Activated naive CD4-positive, alpha-beta T cell treated with Interleukin-2 at 50 U/mL for 16 hours (primary cell): ENCODE results near the gene SPTBN5.

Experiments
- DNase-seq: peaks from one replicate; pipeline ENCODE4 v3.0.0-alpha.2; 2020

SPTBN5 gene

DNA sequence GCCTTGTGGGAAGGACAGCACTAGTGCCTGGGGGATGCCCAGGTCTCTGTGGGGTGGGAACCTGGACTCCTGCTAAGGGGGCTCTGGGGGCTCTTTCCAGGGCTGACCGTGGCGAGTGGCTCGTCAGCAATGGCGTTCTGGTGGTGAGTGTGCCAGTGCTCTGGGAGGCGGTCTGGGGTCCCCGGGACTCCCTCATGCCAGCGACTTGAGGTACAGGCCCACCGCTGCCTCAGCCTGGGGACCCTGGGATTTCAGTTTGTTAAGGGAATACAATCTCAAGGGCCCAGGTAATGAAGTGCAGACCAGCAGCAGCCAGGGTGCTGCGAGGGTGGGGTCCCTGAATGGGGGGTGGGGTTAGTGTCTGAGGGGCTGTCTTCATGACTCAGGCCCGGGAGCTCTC is 52.7 kb downstream of the SPTBN5 start:
- DNase-seq = no peak

DNA sequence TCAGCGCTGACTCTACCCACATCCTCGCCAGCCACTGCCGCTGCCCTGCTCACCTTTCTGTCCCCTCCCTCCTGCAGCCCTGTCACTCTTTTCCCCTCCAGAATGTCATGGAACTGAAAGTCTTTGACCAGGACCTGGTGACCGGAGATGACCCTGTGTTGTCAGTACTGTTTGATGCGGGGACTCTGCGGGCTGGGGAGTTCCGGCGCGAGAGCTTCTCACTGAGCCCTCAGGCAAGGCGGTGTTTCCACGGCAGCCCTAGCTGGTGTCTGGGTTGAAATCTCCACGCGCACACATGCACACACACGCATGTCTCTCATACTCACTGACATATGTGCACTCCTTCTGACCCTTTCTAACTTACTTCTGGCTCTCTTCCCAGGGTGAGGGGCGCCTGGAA is 53.2 kb downstream of the SPTBN5 start:
- DNase-seq = no peak

DNA sequence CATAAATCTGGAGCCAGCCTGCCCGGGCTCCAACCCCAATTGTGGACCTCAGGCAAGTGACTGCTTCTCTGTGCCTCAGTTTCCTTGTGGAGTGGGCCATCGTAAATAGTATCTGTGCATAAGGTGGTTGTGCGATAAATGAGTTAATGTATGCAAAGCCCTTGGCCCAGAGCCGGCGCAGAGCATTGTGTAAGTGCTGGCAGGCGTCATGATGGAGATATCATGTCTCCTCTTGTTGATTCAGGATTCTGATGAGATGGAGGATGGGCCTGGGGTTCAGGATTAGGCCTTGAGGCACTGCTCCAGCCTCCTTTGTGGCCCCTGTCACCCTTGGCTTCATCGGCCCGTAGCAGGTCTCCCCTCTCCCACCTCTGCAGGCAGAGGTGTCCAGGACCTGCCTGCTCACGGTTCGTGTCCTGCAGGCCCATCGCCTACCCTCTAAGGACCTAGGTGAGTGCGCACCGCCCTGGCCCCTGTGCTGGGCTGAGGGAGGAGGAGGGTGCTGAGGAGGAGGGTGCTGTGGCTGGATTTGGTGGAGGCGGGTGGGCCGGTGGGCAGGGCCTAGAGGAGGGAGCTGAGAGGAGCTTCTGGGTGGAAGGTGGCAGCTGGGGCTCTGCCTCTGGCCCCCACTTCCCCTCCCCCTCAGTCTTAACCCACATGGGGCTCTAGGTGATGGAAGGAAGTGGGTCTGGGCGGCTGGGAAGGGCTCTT is 53.9 kb downstream of the SPTBN5 start:
- no peak for DNase-seq

DNA sequence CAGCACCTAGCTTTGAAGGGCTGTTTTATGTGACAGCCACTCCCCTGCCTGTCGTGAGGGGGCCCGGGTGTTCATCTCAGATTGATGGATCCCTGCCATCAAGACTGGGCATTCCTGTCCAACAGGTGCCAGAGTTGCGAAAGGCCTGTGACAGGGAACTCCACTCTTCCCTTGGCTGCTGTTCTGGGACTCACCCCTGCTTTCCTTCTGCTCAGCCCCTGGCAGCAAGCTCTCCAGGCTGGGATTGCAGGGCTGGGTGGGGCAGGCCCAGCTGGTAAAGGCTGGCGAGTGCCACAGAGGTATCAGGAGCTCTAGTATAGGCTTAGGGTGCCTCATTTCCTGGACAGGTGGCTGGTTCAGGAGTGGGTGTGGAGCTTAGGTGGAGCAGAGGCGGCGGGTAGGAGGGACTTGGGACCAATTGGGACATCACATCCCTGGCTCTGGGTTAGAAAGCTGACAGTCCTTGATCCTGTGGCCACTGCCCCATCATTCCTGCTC is 55.4 kb downstream of the SPTBN5 start, which contains the start of gene PLA2G4B:
TSS of gene PLA2G4B (plus strand) at position 448 of the 498 bp plus-strand sequence. CDS start 67 bp downstream, outside the sequence.
- DNase-seq = no peak

DNA sequence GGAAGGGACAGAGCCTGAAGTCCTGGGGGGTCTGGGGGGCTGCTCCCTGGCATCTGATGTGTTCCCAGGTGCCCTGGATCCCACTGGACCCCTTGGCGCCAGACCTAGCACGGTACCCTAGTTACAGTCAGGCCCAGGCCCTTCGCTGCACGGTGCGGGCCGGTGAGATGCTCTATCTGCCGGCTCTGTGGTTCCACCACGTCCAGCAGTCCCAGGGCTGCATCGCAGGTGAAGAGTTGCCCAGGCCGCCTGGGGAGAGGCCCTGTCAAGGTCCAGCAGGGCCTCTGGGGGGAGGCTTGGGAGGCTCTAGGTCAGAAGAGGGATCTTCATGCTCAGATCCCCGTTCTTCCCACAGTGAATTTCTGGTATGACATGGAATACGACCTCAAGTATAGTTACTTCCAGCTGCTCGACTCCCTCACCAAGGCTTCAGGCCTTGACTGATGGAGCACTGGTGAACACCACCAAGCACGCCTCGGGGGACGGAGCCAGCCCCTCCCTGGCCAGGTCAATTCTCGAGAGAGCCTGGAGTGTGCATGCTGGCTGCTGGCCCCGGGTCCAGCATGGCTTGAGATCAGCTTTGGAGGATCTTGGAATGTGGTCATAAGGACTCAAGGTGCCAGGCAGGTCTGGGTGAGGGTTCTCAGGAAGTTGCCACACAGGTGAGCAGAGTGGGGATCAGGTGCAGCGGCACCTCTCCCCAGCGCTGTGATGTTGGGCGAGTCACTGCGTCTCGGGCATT is 57.0 kb downstream of the SPTBN5 start:
- DNase-seq = no peak

DNA sequence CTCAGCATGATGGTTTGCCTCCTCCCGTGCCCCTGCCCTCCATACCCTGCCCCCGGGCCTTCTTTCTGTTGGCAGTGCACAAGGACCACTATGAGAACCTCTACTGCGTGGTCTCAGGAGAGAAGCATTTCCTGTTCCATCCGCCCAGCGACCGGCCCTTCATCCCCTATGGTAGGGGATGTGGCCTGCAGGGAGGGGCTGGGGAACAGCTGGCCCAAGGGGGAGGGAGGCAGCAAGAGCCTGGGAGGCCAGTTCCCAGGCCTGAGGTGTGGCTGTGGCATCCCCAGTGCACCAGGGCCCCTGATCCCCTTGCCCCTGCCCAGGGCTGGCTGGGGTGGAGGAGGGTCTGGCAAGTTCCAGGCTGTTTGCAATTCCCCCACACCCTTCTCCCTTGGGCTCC is 57.8 kb downstream of the SPTBN5 start:
- no peak for DNase-seq

DNA sequence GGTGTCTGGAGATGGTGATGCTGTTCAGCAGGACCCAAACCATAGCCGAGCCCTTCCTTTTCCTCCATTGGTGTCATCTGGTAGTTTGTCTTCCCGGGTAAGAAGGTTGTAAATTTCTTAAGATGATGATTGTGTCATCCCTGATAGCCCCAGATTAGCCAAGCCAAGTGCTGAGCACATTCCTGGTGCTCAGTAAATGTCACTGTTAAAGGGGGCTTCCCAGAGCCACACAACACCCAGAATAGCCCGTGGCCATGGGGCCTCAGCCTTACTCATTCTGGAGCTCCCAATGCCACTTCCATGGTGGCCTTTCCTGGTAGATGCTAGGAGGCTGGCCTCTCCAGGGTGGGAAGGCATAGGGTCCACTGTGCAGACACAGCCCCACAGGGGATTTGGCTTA is 59.8 kb downstream of the SPTBN5 start:
- DNase-seq = no peak

DNA sequence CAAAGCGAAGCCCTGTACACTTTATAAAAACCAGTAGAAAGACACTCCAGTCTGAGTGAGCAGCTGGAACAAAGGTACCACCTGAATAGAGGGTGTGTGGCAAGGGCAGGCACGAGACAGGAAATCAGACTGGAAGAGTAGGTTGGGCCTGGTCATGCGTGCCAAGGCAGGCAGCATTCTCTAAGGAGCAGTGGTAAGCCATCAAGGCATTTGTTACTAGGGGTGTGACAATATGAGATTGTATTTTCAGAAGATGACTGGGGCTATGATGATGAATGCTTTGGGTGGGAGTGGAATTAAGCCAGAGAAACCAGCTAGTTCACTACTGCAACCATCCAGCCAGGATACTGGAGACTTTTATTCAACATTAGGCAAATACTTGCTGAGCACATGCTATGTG is 61.0 kb downstream of the SPTBN5 start:
- DNase-seq = peak; percentile 24

DNA sequence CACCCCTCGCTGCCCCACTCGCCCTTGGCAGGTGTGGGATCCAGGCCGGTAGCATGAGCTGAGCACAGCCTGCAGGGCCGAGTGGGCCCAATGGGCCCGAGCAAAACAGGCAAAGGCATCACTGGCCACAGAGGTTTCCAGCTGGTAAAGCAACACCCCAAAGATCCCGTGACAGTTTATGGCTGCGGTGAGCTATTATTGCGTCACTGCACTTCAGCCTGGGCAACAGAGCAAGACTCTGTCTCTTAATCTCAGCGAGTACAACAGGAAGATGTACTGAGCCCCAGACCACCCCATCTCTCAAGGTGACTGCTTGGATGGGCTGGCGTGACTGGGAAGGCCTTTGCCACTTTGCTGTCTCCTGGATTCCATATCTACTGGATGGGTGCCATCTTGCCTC is 61.6 kb downstream of the SPTBN5 start:
- no peak for DNase-seq

DNA sequence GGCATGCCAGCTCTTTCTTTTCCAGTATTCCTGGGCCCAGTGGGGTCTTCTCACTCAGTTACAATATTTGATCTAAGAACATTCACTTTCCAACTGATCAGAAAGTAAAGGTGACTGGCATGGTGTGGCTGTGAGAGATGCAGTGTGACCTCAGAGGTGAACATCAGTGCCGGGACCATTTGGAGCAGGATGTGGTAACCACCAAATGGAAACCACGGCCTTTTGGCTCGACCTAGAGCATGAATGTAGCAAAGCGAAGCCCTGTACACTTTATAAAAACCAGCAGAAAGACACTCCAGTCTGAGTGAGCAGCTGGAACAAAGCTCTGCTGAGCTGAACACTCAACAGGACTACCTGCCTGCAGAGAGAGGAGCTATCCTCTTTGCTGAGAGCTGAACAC is 62.6 kb downstream of the SPTBN5 start:
- DNase-seq = peak; percentile 49

DNA sequence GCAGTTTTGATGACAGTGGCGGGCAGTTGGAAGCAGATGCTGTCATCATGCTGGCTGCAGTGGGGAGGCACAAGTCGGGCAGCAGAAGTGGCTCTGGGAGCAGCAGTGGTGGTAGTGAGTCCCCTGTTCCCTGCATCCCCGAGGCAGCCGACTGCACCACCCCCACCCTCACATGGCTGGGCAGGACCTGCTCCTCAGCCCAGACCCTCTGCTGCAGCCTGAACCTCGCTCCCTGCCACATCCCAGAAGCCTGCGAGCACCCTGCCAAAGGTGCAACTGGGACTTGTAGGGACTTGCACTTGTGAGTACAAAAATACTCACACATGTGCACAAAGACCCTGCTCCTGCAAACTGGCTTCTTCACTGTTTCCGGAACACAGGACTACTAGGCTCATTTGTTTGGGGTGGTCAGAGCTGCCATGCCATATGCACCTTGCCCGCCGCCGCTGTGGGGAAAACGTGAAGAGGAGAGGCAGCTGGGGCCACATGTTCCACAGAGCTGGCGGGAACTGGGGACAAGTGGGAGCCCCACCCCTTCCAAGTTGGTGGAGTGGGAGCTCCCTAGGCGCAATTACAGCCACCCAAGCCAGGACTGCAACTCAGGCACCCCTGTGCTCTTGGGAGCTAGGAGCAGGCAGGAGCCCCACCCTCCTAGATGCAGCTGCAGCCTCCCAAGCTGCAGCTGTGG is 63.8 kb downstream of the SPTBN5 start:
- no peak for DNase-seq

DNA sequence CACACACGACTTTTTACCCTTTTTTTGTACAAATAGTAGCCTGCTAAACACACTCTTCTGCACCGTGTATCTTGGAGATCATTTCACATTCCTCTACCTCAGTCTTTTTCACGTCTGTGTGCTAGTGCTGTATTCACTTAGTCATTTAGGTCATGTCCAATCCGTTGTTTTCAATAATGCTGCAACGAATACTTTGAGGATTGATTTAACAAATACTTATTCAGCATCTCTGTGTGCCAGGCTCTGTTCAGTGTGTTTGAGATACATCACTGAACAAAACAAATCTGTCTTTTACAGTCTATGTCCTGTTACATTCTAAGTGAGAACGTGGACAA is 65.1 kb downstream of the SPTBN5 start:
- DNase-seq = no peak

DNA sequence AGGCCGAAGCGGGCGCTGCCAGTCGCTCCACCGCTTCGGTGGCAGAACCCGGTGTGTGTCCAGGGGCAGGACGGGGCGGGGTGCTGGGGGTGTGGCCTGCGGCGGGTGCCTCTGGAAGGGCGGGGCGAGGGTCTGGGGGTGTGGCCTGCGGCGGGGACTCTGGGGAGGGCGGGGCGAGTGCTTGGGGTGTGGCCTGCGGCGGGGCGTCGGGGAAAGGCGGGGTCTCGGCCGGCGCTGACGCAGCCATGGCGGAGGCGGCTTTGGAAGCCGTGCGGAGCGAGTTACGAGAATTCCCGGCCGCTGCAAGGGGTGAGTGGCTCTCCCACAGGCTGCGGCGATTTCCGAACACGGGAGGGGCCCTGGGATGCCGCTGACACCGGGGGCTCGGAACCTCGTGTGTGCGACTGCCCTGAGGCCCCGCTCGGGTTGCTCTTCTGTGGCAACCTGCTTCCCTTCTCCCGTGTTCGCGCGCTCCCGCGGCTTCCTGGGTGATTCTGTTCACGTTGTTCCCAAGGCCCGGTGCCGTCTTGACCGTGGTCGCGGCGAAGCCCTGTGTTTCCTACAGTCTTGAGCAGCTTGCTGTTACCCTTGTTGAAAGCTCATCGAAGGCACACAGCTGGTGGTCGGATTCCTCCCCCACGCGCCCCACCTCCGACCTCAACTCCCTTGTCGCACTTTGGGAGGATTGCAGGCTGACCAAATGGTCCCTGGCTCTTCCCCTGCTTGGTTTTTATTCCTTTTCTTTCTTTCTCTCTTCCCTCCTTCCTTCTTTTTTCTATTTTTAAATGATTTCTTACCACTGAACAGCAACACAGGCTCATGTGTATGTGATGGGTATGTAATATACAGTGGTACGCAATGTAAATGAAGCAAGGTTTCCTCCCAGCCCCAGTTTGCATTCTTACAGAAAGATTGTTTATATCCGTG is 65.7 kb downstream of the SPTBN5 start, which contains the start of gene JMJD7:
TSS of gene JMJD7 (plus strand) at position 213 of the 927 bp plus-strand sequence. CDS start at position 246, 33 bp downstream.
- peak; percentile 95 for DNase-seq

DNA sequence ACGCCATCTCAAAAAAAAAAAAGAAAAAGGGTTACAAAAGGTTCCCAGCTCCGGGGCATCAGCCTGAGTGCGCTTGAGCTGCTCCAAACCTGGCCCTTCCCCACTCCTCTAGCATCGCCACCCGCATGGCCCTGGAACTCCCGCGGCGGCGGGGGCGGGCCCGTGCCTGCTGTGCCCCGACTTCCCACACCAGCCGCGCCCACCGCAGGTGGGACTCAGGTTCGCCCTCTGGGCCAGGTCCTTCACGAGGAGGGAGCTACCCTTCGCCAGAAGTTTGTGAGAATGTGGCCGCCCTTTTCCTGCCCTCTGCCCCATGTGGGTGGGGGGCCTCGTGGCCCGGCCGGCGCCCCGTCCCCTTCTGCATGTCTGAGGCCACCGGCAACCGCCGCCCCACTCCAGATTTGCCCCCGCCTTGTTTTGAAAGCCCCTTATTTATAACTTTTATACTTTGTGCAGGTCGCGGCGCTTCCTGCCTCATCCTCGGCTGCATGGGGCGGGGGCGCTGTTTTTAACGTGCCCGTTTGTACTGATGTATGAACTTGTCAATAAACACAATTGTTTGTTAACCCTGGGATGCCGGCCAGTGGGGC is 66.5 kb downstream of the SPTBN5 start:
- DNase-seq = peak; percentile 32

DNA sequence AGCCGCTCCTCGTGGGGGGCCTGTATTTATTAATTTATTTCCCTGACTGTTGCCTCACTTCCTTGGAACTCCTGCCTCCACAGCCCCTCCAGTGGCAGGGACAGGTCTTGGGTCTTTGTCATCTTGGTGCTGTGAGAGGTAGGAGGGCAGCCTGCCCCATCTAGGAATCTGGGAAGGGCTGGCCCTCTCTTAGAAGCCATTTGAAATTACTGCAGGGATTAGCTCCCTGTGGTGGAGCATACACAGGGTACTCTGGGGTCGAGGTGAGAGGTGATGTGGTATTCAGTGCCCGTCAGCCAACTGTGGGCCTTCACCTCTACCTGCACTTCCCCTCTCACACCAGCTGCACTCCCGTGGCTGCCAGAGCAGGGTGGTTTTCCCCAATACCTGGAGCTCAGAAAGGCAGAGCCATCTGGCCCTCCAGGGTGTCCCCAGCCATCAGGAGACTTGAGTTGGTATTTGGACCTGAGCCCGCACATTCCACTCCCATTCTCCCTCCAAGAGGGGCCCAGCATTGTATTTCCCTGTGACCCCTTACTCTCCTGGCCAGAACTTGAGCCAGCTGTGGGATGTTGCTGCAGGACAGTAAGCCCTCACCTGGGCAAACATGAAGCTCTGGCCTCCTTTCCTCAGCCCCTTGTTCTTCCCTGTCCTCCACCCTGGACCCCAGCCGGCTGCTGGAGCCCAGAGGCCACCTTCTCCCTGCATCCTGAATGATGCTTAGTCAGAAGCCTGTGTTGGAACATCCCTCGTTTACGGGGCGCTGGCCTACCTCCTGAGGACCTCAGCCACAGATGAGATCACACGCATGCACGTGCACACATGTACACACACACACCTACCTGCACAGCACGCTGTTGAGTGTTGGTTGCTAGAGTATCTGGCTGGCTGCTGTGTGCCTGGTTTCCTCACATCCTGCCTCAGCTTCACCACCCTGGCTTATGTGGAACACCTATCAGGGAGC is 68.0 kb downstream of the SPTBN5 start:
- no peak for DNase-seq

DNA sequence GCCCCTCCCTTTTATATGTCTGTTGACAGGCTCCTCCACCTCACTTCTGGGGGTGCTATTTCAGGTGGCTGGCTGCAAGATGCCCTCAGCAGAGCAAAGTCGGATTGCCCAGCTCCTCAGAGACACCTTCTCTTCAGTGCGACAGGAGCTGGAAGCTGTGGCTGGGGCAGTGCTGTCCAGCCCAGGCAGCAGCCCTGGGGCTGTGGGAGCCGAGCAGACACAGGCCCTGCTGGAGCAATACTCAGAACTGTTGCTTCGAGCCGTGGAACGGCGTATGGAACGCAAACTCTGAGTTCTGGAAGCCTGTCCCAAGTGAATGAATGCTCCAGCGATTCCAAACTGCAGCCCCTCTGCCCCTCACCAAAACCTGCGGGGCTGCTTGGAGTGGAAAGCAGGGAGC is 68.7 kb downstream of the SPTBN5 start:
- no peak for DNase-seq

DNA sequence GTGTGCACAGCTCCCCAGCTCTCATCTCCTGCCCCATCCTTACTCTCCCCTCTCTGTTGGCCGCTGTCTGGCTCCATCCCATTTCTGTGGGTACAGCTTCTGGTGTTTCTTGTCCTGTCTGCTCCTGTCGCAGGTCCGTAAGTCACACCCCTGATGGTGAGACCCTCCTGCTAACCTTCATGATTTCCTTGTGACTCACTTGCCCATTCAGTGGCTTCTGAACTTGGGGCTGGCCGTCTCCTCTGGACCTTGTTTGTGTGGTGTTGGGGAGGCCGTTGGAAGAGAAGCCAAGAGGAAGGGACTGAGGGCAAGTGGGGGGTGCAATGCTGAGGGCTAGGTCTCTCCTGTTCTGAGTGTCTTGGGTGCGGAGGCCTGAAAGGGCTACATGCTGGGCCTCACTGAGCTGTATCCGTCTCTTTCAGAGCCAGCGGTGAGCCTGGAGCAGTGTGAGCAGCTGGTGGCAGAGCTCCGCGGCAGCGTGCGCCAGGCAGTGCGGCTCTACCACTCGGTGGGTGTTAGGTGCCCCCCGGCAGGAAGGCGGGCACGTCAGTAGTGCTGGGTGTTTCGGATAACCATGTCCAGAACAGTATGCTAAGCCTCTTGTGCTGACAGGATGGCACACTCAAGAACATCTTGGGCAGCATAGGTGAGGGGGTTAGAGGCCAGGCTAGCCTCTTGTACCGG is 69.6 kb downstream of the SPTBN5 start:
- DNase-seq = no peak

DNA sequence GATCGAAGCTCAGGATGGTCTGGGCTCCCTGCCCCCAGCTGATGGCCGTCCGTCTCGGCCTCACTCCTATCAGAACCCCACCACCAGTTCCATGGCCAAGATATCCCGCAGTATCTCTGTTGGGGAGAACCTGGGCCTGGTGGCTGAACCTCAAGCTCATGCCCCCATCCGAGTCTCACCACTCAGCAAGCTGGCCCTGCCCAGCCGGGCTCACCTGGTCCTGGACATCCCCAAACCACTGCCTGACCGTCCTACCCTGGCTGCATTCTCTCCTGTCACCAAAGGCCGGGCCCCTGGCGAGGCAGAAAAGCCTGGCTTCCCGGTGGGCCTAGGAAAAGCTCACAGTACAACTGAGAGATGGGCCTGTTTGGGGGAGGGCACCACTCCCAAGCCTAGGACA is 70.4 kb downstream of the SPTBN5 start:
- no peak for DNase-seq

DNA sequence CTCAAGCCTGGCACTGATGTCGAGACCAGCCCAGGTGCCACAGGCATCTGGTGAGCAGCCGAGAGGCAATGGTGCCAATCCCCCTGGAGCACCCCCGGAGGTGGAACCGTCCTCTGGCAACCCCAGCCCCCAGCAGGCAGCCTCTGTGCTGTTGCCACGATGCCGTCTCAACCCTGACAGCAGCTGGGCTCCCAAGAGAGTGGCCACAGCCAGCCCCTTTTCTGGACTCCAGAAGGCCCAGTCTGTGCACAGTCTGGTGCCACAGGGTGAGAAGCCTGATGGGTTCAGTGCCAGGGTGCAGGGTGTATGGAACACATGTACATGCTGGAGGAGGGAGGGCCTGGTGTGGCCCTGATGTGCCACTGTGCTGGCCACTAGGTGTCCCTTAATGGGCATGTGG is 70.9 kb downstream of the SPTBN5 start:
- DNase-seq = no peak

DNA sequence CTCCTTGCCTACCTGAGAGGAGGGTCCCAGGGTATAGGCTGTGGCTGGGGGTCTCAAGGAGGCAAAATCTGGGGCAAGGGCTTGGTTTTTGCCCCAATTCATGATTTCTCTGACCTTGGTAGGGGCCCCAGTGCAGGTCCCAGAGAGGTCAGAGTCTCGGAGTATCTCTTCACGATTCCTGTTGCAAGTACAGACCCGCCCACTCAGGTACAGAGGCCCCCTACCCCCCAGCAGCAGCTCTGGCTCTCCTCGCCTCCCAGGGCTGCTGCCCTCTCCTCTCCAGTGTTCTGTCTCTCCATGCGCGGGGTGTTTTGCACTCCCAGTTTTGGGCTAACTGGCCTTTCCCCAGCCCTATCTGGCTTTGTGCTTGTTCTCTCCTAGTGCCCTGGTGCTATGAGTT is 71.4 kb downstream of the SPTBN5 start:
- DNase-seq = no peak
